ENCODE measurements around the gene GLB1L. TPM values are rescaled to one million over a fixed set of nuclear protein-coding genes. Genes with fewer than 3 reads are reported as not detected.

GLB1L gene
- polyA plus RNA-seq, 1 of the 3 experiments (the other 2 are of a cell fraction) = 11.7 TPM

DNA sequence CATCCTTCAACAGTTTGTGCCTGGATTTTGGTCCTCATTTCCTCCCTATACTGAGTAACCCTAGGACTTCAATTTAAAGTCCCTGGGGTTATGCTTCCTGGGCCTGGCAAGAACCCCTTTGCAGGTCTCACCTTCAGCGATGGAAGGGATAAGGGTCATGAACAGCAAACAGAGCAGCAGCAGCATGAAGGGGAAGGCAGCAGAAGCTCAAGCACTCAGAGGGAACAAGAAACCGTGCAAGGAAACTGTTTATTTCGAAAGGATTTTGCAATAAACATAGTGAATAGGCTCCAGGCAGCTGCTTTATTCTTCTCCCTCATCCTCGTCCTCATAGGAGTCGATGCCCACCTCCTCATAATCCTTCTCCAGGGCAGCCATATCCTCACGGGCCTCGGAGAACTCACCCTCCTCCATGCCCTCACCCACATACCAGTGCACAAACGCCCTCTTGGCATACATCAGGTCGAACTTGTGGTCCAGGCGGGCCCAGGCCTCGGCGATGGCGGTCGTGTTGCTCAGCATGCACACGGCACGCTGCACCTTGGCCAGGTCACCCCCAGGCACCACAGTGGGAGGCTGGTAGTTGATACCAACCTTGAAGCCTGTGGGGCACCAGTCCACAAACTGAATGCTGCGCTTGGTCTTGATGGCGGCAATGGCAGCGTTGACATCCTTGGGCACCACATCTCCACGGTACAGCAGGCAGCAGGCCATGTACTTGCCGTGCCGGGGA lies 5.0 kb upstream of the GLB1L start:
- TF ChIP-seq FOXM1 (IDR thresholded peaks at IDR 0.05; ENCODE audit: low read depth) (no peak), MXI1 (IDR thresholded peaks at IDR 0.05; ENCODE audit: low read depth, low read length) (no peak), NFIC (IDR thresholded peaks at IDR 0.05; ENCODE audit: borderline replicate concordance) (no peak), GABPA (IDR thresholded peaks at IDR 0.05; ENCODE audit: low read depth) (no peak), TEAD4 (IDR thresholded peaks at IDR 0.05; ENCODE audit: borderline replicate concordance, insufficient read depth) (no peak), POLR2AphosphoS5 (IDR thresholded peaks at IDR 0.05; ENCODE audit: low read depth, low read length) (no peak), FOSL2 (IDR thresholded peaks at IDR 0.05; ENCODE audit: borderline replicate concordance, low read depth) (no peak), TCF12 (IDR thresholded peaks at IDR 0.05) (no peak), RXRA (IDR thresholded peaks at IDR 0.05; ENCODE audit: borderline replicate concordance, low read depth) (no peak), USF2 (IDR thresholded peaks at IDR 0.05; ENCODE audit: borderline replicate concordance, low read depth, low read length) (no peak), USF1 (IDR thresholded peaks at IDR 0.05; ENCODE audit: borderline replicate concordance, low read depth) (no peak), YY1 (IDR thresholded peaks at IDR 0.05; ENCODE audit: low read depth) (no peak), GATA2 (CRISPR knock-in tag; IDR thresholded peaks at IDR 0.05) (no peak), RAD21 (IDR thresholded peaks at IDR 0.05; ENCODE audit: low read length) (no peak), SIN3A (IDR thresholded peaks at IDR 0.05; ENCODE audit: borderline replicate concordance, low read depth, low read length) (no peak), JUND (IDR thresholded peaks at IDR 0.05) (no peak), EP300 (IDR thresholded peaks at IDR 0.05; ENCODE audit: borderline replicate concordance in 1 of 2, low read depth in 1 of 2, low read length in 1 of 2) (no peak)
- TF ChIP-seq, protein P1, sequence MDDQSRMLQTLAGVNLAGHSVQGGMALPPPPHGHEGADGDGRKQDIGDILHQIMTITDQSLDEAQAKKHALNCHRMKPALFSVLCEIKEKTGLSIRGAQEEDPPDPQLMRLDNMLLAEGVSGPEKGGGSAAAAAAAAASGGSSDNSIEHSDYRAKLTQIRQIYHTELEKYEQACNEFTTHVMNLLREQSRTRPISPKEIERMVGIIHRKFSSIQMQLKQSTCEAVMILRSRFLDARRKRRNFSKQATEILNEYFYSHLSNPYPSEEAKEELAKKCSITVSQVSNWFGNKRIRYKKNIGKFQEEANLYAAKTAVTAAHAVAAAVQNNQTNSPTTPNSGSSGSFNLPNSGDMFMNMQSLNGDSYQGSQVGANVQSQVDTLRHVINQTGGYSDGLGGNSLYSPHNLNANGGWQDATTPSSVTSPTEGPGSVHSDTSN (IDR thresholded peaks at IDR 0.05) = no peak
- TF ChIP-seq, protein P2, sequence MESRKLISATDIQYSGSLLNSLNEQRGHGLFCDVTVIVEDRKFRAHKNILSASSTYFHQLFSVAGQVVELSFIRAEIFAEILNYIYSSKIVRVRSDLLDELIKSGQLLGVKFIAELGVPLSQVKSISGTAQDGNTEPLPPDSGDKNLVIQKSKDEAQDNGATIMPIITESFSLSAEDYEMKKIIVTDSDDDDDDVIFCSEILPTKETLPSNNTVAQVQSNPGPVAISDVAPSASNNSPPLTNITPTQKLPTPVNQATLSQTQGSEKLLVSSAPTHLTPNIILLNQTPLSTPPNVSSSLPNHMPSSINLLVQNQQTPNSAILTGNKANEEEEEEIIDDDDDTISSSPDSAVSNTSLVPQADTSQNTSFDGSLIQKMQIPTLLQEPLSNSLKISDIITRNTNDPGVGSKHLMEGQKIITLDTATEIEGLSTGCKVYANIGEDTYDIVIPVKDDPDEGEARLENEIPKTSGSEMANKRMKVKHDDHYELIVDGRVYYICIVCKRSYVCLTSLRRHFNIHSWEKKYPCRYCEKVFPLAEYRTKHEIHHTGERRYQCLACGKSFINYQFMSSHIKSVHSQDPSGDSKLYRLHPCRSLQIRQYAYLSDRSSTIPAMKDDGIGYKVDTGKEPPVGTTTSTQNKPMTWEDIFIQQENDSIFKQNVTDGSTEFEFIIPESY (IDR thresholded peaks at IDR 0.05; ENCODE audit: borderline replicate concordance, low read depth) = no peak
- TF ChIP-seq, protein P3, sequence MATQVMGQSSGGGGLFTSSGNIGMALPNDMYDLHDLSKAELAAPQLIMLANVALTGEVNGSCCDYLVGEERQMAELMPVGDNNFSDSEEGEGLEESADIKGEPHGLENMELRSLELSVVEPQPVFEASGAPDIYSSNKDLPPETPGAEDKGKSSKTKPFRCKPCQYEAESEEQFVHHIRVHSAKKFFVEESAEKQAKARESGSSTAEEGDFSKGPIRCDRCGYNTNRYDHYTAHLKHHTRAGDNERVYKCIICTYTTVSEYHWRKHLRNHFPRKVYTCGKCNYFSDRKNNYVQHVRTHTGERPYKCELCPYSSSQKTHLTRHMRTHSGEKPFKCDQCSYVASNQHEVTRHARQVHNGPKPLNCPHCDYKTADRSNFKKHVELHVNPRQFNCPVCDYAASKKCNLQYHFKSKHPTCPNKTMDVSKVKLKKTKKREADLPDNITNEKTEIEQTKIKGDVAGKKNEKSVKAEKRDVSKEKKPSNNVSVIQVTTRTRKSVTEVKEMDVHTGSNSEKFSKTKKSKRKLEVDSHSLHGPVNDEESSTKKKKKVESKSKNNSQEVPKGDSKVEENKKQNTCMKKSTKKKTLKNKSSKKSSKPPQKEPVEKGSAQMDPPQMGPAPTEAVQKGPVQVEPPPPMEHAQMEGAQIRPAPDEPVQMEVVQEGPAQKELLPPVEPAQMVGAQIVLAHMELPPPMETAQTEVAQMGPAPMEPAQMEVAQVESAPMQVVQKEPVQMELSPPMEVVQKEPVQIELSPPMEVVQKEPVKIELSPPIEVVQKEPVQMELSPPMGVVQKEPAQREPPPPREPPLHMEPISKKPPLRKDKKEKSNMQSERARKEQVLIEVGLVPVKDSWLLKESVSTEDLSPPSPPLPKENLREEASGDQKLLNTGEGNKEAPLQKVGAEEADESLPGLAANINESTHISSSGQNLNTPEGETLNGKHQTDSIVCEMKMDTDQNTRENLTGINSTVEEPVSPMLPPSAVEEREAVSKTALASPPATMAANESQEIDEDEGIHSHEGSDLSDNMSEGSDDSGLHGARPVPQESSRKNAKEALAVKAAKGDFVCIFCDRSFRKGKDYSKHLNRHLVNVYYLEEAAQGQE (IDR thresholded peaks at IDR 0.05; ENCODE audit: low read depth, low read length) = no peak
- H3K4me1 ChIP-seq (ENCODE audit: control insufficient read depth in 1 of 2, insufficient read depth in 2 of 2, low read depth in 1 of 2, low read length in 1 of 2) = peaks cover 19 to 36% of the 10 kb centered on the region in 2 experiments
- peaks cover 19% of the 10 kb centered on the region for H3F3A ChIP-seq (replicated peaks; ENCODE audit: insufficient read depth)
- H3K9ac ChIP-seq = no peak overlapping the region
- no peaks in the 10 kb centered on the region for H4K20me1 ChIP-seq (ENCODE audit: insufficient read depth)
- WGBS (ENCODE audit: low lambda C conversion rate) = 72% methylated on average over 8 of the region's 22 CpGs
- ChIA-PET CTCF (interaction anchor here (0.8 to 3.5 kb wide), 5 partner anchors 28 to 220 kb away, joined by 3 to 19 read pairs (median 3); partner anchors contain the start of gene DNAJB2), POLR2A (interaction anchor here (1.5 kb wide), 1 partner anchor 20 kb away, joined by 6 read pairs; the partner anchor contains the start of genes ANKZF1 and ATG9A)
- H3K79me2 ChIP-seq (ENCODE audit: insufficient read depth) = peaks cover 20% of the 10 kb centered on the region
- peaks cover 6 to 16% of the 10 kb centered on the region in 2 experiments for H3K36me3 ChIP-seq (replicated peaks in 1 of 2; ENCODE audit: control insufficient read depth in 1 of 2, insufficient read depth in 2 of 2, low read length in 1 of 2)
- no peaks in the 10 kb centered on the region for H3K9me2 ChIP-seq
- H3K9me3 ChIP-seq = no peaks in the 10 kb centered on the region
- H2AFZ ChIP-seq (ENCODE audit: low read depth) = no peak overlapping the region
- peak overlapping the region; percentile 34; the same call in 1 of the 2 replicates for H3K4me2 ChIP-seq
- H3K4me3 ChIP-seq (ENCODE audit: low read depth in 2 of 2, low read length in 1 of 2) = no peak overlapping the region
- peak overlapping the region; percentile 14 to 56; a peak in 2 of 4 replicates for H3K27ac ChIP-seq (ENCODE audit: low read depth in 2 of 2, low read length in 1 of 2)
- peaks cover 16% of the 10 kb centered on the region; the same call in 1 of the 2 replicates for H3K27me3 ChIP-seq (ENCODE audit: insufficient read depth)
- DNase-seq = no peak
